NCI-H1930 (cell line): ENCODE measurements around the gene IFIT5.
"Not testable (repeated sequence)": the region's sequence is repeated elsewhere in the genome, so short reads cannot be mapped to it uniquely, and the experiment has no call there.

Source experiments
- DNase-seq, 2 experiments: peaks; one replicate each; lab custom pipeline; 2025; lab: John Stamatoyannopoulos, UW

Gene IFIT5

DNA sequence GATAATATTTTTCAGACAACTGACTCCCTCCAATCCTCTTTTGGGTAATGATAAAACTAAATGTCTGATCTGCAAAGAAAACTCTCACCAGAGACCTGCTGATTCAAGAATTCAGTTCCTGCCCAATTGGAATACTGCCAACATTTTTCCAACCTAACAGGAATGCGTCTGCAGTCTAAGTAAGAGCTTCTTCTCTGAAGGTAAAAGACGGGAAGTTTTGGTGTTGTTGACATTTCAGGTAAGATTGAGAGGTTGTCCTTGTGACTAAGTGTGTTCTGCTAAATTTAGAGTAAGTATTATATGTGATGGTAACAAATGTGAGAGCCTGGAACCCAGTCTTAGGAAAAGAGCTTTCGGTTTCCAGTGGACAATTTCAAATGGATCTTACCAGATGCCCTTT is 17.6 kb downstream of the IFIT5 start:
- DNase-seq = no peak

GRCh38 chr10:89438525-89438924 is 24.2 kb downstream of the IFIT5 start:
- DNase-seq = no peak

- no peak for DNase-seq
Observed at GRCh38 chr10:89440226-89441009, 26.1 kb downstream of the IFIT5 start.

DNA sequence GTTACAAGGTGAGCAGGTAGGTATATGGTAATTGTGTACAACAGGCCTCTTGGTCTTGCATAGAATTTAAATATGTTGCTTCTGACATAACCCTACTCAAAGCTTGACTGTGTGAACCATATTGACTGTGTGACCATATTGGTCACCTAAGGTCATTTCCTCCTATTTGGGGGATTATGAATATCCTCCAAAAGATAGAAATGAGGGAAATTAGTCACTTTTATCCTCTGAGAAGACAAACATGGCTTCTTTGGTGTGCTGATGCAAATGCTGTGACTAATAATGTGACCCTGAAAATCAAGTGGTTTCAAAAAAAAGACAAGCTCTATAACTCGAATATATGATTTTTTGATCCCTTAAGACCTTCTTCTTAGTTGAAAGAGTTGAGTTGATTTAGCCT is 27.9 kb downstream of the IFIT5 start:
- DNase-seq = no peak

DNA sequence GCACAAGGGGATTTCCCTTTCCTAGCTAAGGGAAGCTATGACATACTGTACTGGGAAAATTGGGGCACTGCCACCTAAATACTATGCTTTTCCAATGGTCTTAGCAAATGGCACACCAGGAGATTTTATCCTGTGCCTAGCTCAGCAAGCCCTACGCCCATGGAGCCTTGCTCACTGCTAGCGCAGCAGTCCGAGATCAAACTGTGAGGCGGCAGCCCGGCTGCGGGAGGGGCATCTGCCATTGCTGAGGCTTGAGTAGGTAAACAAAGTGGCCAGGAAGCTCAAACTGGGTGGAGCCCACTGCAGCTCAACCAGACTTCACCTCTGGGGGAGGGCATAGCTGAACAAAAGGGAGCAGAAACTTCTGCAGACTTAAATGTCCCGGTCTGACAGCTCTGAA is 30.5 kb downstream of the IFIT5 start:
- not testable (repeated sequence) for DNase-seq

DNA sequence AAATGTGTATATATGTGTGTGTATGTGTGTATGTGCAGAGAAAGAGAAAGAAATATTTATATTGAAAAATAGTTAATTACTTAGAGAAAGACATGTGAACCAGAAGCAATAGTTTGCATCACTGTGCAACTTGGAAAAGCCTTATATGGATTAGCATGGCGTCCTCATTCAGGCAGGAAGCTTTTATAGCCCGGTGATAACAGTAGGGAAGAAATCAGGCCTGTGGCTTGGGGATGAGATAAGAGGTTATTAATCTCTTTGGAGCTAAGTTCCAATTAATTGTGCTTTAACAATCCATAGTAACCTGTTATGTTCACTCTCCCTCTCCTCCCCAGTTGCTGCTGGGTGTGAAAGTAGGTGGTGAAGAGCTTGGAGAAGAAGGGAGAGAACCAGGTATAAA is 36.5 kb downstream of the IFIT5 start:
- no peak for DNase-seq

- no peak for DNase-seq
Observed at GRCh38 chr10:89452193-89452592, 37.8 kb downstream of the IFIT5 start.

- DNase-seq = no peak
Observed at GRCh38 chr10:89454561-89455347, 40.4 kb downstream of the IFIT5 start.

DNA sequence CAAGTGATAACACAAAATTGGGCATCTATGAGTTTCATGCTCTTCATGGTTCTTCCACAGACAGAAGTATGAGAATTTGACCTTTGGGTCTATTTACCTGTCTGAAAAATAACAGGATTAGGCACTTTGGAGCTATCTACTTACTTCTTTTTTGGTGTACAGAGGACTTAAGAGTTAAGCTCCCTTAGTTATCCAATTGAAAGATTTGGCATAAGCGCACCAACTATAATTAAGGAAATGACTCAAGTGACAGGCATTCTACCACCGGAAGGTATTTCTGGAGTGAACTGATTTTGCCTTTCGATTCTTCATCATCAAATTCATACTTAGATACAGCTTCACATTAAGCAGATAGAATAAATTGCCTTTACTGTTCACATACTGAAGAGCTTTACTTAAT is 43.9 kb downstream of the IFIT5 start:
- DNase-seq = no peak

DNA sequence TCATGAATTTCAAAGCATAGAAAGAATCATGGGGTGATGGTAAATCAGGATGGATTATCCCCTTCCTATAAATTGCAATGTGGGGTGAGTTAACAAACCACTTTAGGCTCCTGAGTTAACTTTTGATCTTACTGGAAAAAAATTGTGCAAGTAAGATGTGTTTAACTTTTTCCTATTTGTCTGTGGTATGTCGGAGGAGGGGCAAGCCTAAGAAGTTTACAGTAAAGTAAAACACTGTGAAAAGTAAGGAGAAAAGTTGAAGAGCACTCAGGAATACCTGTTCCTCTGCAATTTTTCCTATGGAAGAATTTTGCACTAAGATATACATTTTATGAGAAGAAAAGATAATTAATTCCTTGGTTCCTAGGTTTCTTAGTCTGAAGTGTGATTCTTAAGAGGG is 44.4 kb downstream of the IFIT5 start:
- no peak for DNase-seq

- no peak for DNase-seq
Observed at GRCh38 chr10:89463846-89464537, 49.6 kb downstream of the IFIT5 start.

DNA sequence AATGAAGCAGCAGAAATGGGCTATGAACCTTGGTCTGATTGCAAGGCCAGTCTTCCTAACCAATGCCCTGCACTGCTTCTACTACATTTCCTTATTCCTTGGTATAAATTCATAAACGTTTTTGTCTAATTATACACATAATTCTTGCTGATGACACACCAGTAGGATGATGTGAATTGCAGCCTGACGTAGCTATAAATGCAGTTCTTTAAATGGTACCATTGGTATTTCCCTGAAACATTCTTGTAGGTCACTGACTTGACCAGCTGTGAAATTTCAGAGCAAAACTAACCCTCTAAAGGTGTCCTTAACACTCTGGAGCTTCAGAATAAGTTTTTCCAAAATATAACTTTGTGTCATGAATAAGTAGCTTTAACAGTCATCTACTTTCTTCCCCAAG is 50.8 kb downstream of the IFIT5 start:
- no peak for DNase-seq

- no peak for DNase-seq
Observed at GRCh38 chr10:89466599-89467035, 52.2 kb downstream of the IFIT5 start.

- no peak for DNase-seq
Observed at GRCh38 chr10:89468191-89468965, 54.0 kb downstream of the IFIT5 start.

DNA sequence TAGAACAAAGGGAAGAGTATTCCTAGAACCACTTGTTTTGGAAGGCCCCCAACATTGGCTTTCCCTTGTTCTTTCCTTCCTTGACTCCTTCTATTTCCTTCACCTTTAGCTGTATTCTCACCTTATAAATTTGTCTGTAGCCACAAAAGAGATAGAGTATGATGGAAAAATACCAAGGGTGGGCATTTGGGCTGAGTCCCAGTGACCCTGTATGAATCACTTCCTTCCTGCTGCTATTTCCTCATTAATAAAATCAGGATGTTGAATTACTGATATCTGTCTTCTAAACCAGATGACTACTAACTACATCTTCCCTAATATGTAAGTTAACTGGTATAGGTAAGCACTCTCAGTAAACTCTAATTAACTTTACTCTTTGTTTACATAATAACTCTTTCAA is 55.1 kb downstream of the IFIT5 start:
- no peak for DNase-seq
